Mammary epithelial cell (primary cell): ENCODE results near the gene APBA2.

Source experiments
- CTCF ChIP-seq, 2 donors: IDR thresholded peaks in 1 of 2; conservative IDR thresholded peaks in 1 of 2; 2 replicates each; pipeline ENCODE4 v1.5.1; 2011 to 2012; ENCODE audit warnings: inconsistent platforms in 2 of 2, low read length in 2 of 2, mild to moderate bottlenecking in 2 of 2, control low read depth in 1 of 2, low read depth in 1 of 2; ENCODE audit not compliant: insufficient read depth in 1 of 2; ENCODE audit errors: extremely low read depth in 1 of 2
- EZH2 ChIP-seq: IDR thresholded peaks from 2 replicates; pipeline ENCODE4 v1.6.1; 2012; ENCODE audit warnings: low read length, inconsistent platforms, borderline replicate concordance

- TF ChIP-seq CTCF (conservative IDR thresholded peaks at IDR 0.05 in 1 of 2, IDR thresholded peaks at IDR 0.05 in 1 of 2; ENCODE audit: extremely low read depth in 1 of 2, insufficient read depth in 1 of 2, low read depth in 1 of 2, low read length in 2 of 2) (no peak), EZH2 (no peak)
Measured at GRCh38 chr15:29066310-29066709, 180.5 kb downstream of the APBA2 start.
